Astrocyte (in vitro differentiated cells and primary cell): ENCODE results near the gene HSPB1. TPM values are rescaled to one million over a fixed set of nuclear protein-coding genes. Genes with fewer than 3 reads are reported as not detected.

ENCODE experiments used
- DNase-seq: peaks from one replicate; pipeline ENCODE4 v3.0.0-alpha.2; 2010; ENCODE audit warnings: low read depth
- FAIRE-seq: peaks from 2 replicates; lab custom pipeline; 2011; peaks lifted over from hg19 to GRCh38; lab: Jason Lieb, UNC
- H2AFZ ChIP-seq: 2 replicates; pipeline ENCODE4 v1.6.0; 2012; ENCODE audit warnings: low read depth, low read length, inconsistent platforms
- H3K27ac ChIP-seq: 2 replicates; pipeline ENCODE4 v1.5.1; 2011; ENCODE audit warnings: low read depth, low read length, inconsistent platforms
- H3K27me3 ChIP-seq: 2 replicates; pipeline ENCODE4 v1.6.0; 2011; ENCODE audit warnings: low read length, inconsistent platforms; ENCODE audit not compliant: insufficient read depth
- H3K36me3 ChIP-seq: 2 replicates; pipeline ENCODE4 v1.5.1; 2011; ENCODE audit warnings: low read length, inconsistent platforms; ENCODE audit not compliant: insufficient read depth
- H3K4me1 ChIP-seq: 2 replicates; pipeline ENCODE4 v1.5.1; 2011; ENCODE audit warnings: low read length, inconsistent platforms; ENCODE audit not compliant: insufficient read depth
- H3K4me2 ChIP-seq: 2 replicates; pipeline ENCODE4 v1.6.0; 2012; ENCODE audit warnings: low read length, inconsistent platforms
- H3K4me3 ChIP-seq: 2 replicates; pipeline ENCODE4 v1.5.1; 2011; ENCODE audit warnings: low read depth, mild to moderate bottlenecking, low read length, inconsistent platforms; ENCODE audit not compliant: insufficient read depth
- H3K79me2 ChIP-seq: 2 replicates; pipeline ENCODE4 v1.6.0; 2012; ENCODE audit warnings: mild to moderate bottlenecking, low read length, inconsistent platforms; ENCODE audit not compliant: insufficient read depth
- H3K9ac ChIP-seq: 2 replicates; pipeline ENCODE4 v1.6.0; 2012; ENCODE audit warnings: mild to moderate bottlenecking, low read length, inconsistent platforms
- H3K9me3 ChIP-seq: 2 replicates; pipeline ENCODE4 v1.5.1; 2012; ENCODE audit warnings: low read depth, mild to moderate bottlenecking, low read length, inconsistent platforms; ENCODE audit not compliant: insufficient read depth
- H4K20me1 ChIP-seq: 2 replicates; pipeline ENCODE4 v1.6.0; 2012; ENCODE audit warnings: low read length, inconsistent platforms; ENCODE audit not compliant: insufficient read depth
- H3K27ac Mint-ChIP-seq: one replicate; pipeline ENCODE4 v1.8.0; 2021; ENCODE audit warnings: mild to moderate bottlenecking, mixed read lengths; ENCODE audit not compliant: unreplicated experiment
- H3K27me3 Mint-ChIP-seq: one replicate; pipeline ENCODE4 v1.8.0; 2021; ENCODE audit warnings: low read depth, mixed read lengths; ENCODE audit not compliant: unreplicated experiment
- H3K36me3 Mint-ChIP-seq: one replicate; pipeline ENCODE4 v1.8.0; 2021; ENCODE audit warnings: low read depth, mixed read lengths; ENCODE audit not compliant: unreplicated experiment
- H3K4me1 Mint-ChIP-seq: one replicate; pipeline ENCODE4 v1.8.0; 2021; ENCODE audit warnings: low read depth, mixed read lengths; ENCODE audit not compliant: unreplicated experiment
- H3K4me3 Mint-ChIP-seq: one replicate; pipeline ENCODE4 v1.8.0; 2021; ENCODE audit warnings: mild to moderate bottlenecking, moderate library complexity, mixed read lengths; ENCODE audit not compliant: unreplicated experiment
- H3K9me3 Mint-ChIP-seq: one replicate; pipeline ENCODE4 v1.8.0; 2021; ENCODE audit warnings: mild to moderate bottlenecking, mixed read lengths; ENCODE audit not compliant: unreplicated experiment
- EZH2 ChIP-seq: IDR thresholded peaks from 2 replicates; pipeline ENCODE4 v1.6.1; 2012; ENCODE audit warnings: mild to moderate bottlenecking, low read length, inconsistent platforms; ENCODE audit not compliant: insufficient read depth
- total RNA-seq: library from RNA; stranded (reverse); gene quantifications from 2 replicates; pipeline ENCODE4 v1.2.1, GENCODE V29; 2021
- TF ChIP-seq, protein P1 (sequence below): IDR thresholded peaks from 2 replicates; pipeline ENCODE4 v1.5.1; 2011; ENCODE audit warnings: low read depth, mild to moderate bottlenecking, inconsistent platforms, low read length, moderate library complexity; ENCODE audit not compliant: insufficient read depth

The HSPB1 gene
- total RNA-seq, 1 donor from 2014 or later = 933 TPM

DNA sequence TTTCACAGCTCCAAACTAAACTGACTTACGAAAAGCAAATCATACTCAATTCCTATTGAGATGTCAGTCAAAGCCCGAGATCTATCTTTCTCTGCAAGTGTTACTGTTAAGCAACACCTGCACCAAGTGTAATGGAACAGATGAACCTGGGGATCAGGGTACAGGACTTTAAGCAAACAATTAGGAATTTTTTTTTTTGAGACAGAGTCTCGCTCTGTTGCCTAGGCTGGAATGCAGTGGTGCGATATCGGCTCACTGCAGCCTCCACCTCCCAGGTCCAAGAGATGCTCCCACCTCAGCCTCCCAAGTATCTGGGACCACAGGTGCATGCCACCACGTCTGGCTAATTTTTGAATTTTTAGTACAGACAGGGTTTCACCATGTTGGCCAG, 41.5 kb downstream of the HSPB1 start:
- peak overlapping the region; percentile 34 for H3K27ac ChIP-seq
- H3K79me2 ChIP-seq = peaks cover 100% of the 10 kb centered on the region
- no peak for FAIRE-seq
- H3K36me3 ChIP-seq = peaks cover 54% of the 10 kb centered on the region
- Mint-ChIP-seq H3K4me3 (no peak overlapping the region), H3K27me3 (no peaks in the 10 kb centered on the region), H3K9me3 (no peaks in the 10 kb centered on the region), H3K36me3 (peaks cover 46% of the 10 kb centered on the region), H3K4me1 (peaks cover 56% of the 10 kb centered on the region), H3K27ac (no peak overlapping the region)
- TF ChIP-seq, protein P1, sequence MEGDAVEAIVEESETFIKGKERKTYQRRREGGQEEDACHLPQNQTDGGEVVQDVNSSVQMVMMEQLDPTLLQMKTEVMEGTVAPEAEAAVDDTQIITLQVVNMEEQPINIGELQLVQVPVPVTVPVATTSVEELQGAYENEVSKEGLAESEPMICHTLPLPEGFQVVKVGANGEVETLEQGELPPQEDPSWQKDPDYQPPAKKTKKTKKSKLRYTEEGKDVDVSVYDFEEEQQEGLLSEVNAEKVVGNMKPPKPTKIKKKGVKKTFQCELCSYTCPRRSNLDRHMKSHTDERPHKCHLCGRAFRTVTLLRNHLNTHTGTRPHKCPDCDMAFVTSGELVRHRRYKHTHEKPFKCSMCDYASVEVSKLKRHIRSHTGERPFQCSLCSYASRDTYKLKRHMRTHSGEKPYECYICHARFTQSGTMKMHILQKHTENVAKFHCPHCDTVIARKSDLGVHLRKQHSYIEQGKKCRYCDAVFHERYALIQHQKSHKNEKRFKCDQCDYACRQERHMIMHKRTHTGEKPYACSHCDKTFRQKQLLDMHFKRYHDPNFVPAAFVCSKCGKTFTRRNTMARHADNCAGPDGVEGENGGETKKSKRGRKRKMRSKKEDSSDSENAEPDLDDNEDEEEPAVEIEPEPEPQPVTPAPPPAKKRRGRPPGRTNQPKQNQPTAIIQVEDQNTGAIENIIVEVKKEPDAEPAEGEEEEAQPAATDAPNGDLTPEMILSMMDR = no peak
- no peak for TF ChIP-seq EZH2
- H3K9ac ChIP-seq = no peak overlapping the region
- no peak overlapping the region for H3K4me3 ChIP-seq
- H2AFZ ChIP-seq = no peak overlapping the region
- H3K27me3 ChIP-seq = no peaks in the 10 kb centered on the region
- DNase-seq = no peak
- peaks cover 29% of the 10 kb centered on the region for H3K4me1 ChIP-seq
- peak overlapping the region; percentile 24 for H3K4me2 ChIP-seq
- peaks cover 97% of the 10 kb centered on the region for H4K20me1 ChIP-seq
- no peaks in the 10 kb centered on the region for H3K9me3 ChIP-seq

DNA sequence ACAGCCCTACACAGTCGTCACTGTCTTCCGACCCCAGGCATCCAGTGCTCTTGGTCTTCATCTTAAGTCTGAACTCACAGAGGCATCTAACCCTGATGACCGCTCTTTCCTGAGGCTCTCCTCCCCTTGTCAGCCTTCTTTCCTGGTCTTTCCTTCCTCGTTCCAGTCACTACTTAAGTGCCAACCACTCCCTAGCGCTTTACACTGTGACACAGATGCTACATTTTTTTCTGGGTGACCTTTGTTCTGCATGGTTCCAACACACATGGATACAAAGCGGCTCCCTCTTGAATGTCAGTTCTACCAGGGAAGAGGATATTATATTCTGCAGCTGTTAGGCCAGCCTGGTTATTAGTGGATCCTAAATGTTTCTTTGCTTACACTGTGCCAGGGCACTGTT, 43.6 kb downstream of the HSPB1 start:
- Histone ChIP-seq H3K9me3 (no peaks in the 10 kb centered on the region), H4K20me1 (peaks cover 99% of the 10 kb centered on the region), H3K4me2 (no peak overlapping the region), H3K79me2 (peaks cover 99% of the 10 kb centered on the region), H3K4me3 (no peak overlapping the region), H3K27me3 (no peaks in the 10 kb centered on the region), H3K27ac (no peak overlapping the region), H3K4me1 (peaks cover 18% of the 10 kb centered on the region), H2AFZ (no peak overlapping the region), H3K9ac (no peak overlapping the region), H3K36me3 (peaks cover 64% of the 10 kb centered on the region)
- TF ChIP-seq EZH2 = no peak
- TF ChIP-seq, protein P1 = no peak
- H3K4me3 Mint-ChIP-seq = no peak overlapping the region
- H3K27me3 Mint-ChIP-seq = no peaks in the 10 kb centered on the region
- H3K27ac Mint-ChIP-seq = peak overlapping the region; percentile 37
- DNase-seq (no peak), FAIRE-seq (no peak)
- peaks cover 52% of the 10 kb centered on the region for H3K36me3 Mint-ChIP-seq
- H3K9me3 Mint-ChIP-seq = no peaks in the 10 kb centered on the region
- peaks cover 55% of the 10 kb centered on the region for H3K4me1 Mint-ChIP-seq

DNA sequence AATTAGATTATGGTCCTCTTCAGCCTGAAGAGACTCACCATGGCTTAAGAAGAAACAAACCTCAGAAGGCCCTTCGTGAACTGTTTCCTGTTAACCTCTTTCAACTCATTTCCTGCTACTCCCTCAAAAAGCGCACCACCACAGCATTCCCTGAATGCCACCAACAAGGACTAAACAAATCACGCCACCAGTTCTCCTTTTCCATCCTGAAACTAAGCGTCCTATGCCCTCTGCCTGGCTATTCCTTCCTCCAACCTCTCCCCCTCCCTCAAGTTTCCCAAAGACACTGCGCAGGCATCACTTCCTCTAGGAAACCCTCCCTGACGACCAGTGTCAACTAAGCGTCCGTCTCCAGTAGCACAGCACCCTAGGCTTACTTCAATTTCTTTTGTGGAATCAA, 44.3 kb downstream of the HSPB1 start:
- peaks cover 99% of the 10 kb centered on the region for H4K20me1 ChIP-seq
- peaks cover 24% of the 10 kb centered on the region for H3K4me1 ChIP-seq
- Mint-ChIP-seq H3K27ac (peak overlapping the region; percentile 60), H3K4me3 (peak overlapping the region; percentile 72), H3K4me1 (peaks cover 57% of the 10 kb centered on the region), H3K36me3 (peaks cover 57% of the 10 kb centered on the region), H3K27me3 (no peaks in the 10 kb centered on the region), H3K9me3 (no peaks in the 10 kb centered on the region)
- no peak overlapping the region for H3K27ac ChIP-seq
- TF ChIP-seq EZH2 = no peak
- TF ChIP-seq, protein P1 = no peak
- no peaks in the 10 kb centered on the region for H3K27me3 ChIP-seq
- peaks cover 64% of the 10 kb centered on the region for H3K36me3 ChIP-seq
- DNase-seq (no peak), FAIRE-seq (no peak)
- H3K9ac ChIP-seq = no peak overlapping the region
- H2AFZ ChIP-seq = no peak overlapping the region
- H3K9me3 ChIP-seq = no peaks in the 10 kb centered on the region
- no peak overlapping the region for H3K4me3 ChIP-seq
- H3K79me2 ChIP-seq = peaks cover 99% of the 10 kb centered on the region
- H3K4me2 ChIP-seq = peak overlapping the region; percentile 48
